ENCODE data around the gene CAMK4.

The CAMK4 gene

GRCh38 chr5:111326551-111326950 lies 102.4 kb downstream of the CAMK4 start:
- no peak for DNase-seq (ENCODE audit: low read depth)
- no peak overlapping the region for H3K4me3 ChIP-seq (ENCODE audit: low read length)
- TF ChIP-seq CTCF (conservative IDR thresholded peaks at IDR 0.05; ENCODE audit: low read depth, low read length), result no peak

GRCh38 chr5:111337133-111337532 lies 112.9 kb downstream of the CAMK4 start:
- no peak for DNase-seq (ENCODE audit: low read depth)
- H3K4me3 ChIP-seq (ENCODE audit: low read length), result no peak overlapping the region
- TF ChIP-seq CTCF (conservative IDR thresholded peaks at IDR 0.05; ENCODE audit: low read depth, low read length), result no peak

GRCh38 chr5:111337688-111338087 lies 113.5 kb downstream of the CAMK4 start:
- no peak for DNase-seq (ENCODE audit: low read depth)
- no peak for TF ChIP-seq CTCF (conservative IDR thresholded peaks at IDR 0.05; ENCODE audit: low read depth, low read length)
- H3K4me3 ChIP-seq (ENCODE audit: low read length), result no peak overlapping the region

- TF ChIP-seq CTCF (conservative IDR thresholded peaks at IDR 0.05; ENCODE audit: low read depth, low read length), result no peak
- no peak for DNase-seq (ENCODE audit: low read depth)
- H3K4me3 ChIP-seq (ENCODE audit: low read length), result no peak overlapping the region
Observed at GRCh38 chr5:111345731-111346130, 121.5 kb downstream of the CAMK4 start.

GRCh38 chr5:111347021-111347420 lies 122.8 kb downstream of the CAMK4 start:
- no peak overlapping the region for H3K4me3 ChIP-seq (ENCODE audit: low read length)
- TF ChIP-seq CTCF (conservative IDR thresholded peaks at IDR 0.05; ENCODE audit: low read depth, low read length), result no peak
- no peak for DNase-seq (ENCODE audit: low read depth)

GRCh38 chr5:111348661-111349329 lies 124.6 kb downstream of the CAMK4 start:
- no peak for DNase-seq (ENCODE audit: low read depth)
- no peak for TF ChIP-seq CTCF (conservative IDR thresholded peaks at IDR 0.05; ENCODE audit: low read depth, low read length)
- H3K4me3 ChIP-seq (ENCODE audit: low read length), result no peak overlapping the region

- no peak overlapping the region for H3K4me3 ChIP-seq (ENCODE audit: low read length)
- no peak for TF ChIP-seq CTCF (conservative IDR thresholded peaks at IDR 0.05; ENCODE audit: low read depth, low read length)
- no peak for DNase-seq (ENCODE audit: low read depth)
Observed at GRCh38 chr5:111349429-111349828, 125.2 kb downstream of the CAMK4 start.

Data from retinal pigment epithelial cell (primary cell).